DND-41 (cell line): ENCODE measurements around the gene PYGM.
A peak's percentile ranks its signal among the peaks of the same experiment; 100 is the strongest.

Source experiments
- ATAC-seq: fragments of 200-7000 bp; cut with Tn5 transposase; 3 replicates; pipeline ENCODE4 v1.9.1; 2021; ENCODE audit warnings: low read depth; ENCODE audit not compliant: insufficient read depth
- DNase-seq: peaks from one replicate; pipeline ENCODE4 v3.0.0-alpha.2; 2020
- H2AFZ ChIP-seq: 2 replicates; pipeline ENCODE4 v1.6.0; 2012; ENCODE audit warnings: low read depth, low read length
- H3K27ac ChIP-seq: 2 replicates; pipeline ENCODE4 v1.5.1; 2012; ENCODE audit warnings: low read length, inconsistent platforms
- H3K27me3 ChIP-seq: fragments of 200-600 bp; sonication (generic); 2 replicates; pipeline ENCODE4 v1.6.0; 2012; ENCODE audit warnings: low read length, mild to moderate bottlenecking, inconsistent platforms; ENCODE audit not compliant: insufficient read depth, poor library complexity
- H3K36me3 ChIP-seq: 2 replicates; pipeline ENCODE4 v1.5.1; 2012; ENCODE audit warnings: low read length, inconsistent platforms; ENCODE audit not compliant: insufficient read depth
- H3K4me1 ChIP-seq: 2 replicates; pipeline ENCODE4 v1.5.1; 2012; ENCODE audit warnings: mild to moderate bottlenecking, low read length; ENCODE audit not compliant: insufficient read depth
- H3K4me2 ChIP-seq: 2 replicates; pipeline ENCODE4 v1.6.0; 2012; ENCODE audit warnings: mild to moderate bottlenecking, moderate library complexity, low read length, inconsistent platforms; ENCODE audit not compliant: insufficient read depth
- H3K4me3 ChIP-seq, 2 experiments: fragments of 200-600 bp in 1 of 2; shearing (Covaris generic) in 1 of 2; 2 replicates each; pipeline ENCODE4 v1.5.1; 2012 to 2016; ENCODE audit warnings: inconsistent platforms in 2 of 2, low read length in 2 of 2, mild to moderate bottlenecking in 2 of 2, low read depth in 1 of 2, moderate library complexity in 1 of 2
- H3K79me2 ChIP-seq: 2 replicates; pipeline ENCODE4 v1.6.0; 2012; ENCODE audit warnings: low read length, inconsistent platforms; ENCODE audit not compliant: insufficient read depth
- H3K9ac ChIP-seq: 2 replicates; pipeline ENCODE4 v1.6.0; 2012; ENCODE audit warnings: low read depth, mild to moderate bottlenecking, inconsistent platforms, low read length, moderate library complexity
- H3K9me3 ChIP-seq: 2 replicates; pipeline ENCODE4 v1.5.1; 2012; ENCODE audit warnings: low read length, moderate library complexity, mild to moderate bottlenecking, inconsistent platforms; ENCODE audit not compliant: insufficient read depth, severe bottlenecking
- H4K20me1 ChIP-seq: 2 replicates; pipeline ENCODE4 v1.6.0; 2012; ENCODE audit warnings: low read length; ENCODE audit not compliant: insufficient read depth
- EZH2 ChIP-seq: IDR thresholded peaks from 3 replicates; pipeline ENCODE4 v1.6.1; 2012; ENCODE audit warnings: borderline replicate concordance, low read depth, mild to moderate bottlenecking, moderate library complexity, low read length, inconsistent platforms; ENCODE audit not compliant: severe bottlenecking
- TF ChIP-seq, protein P1 (sequence below): IDR thresholded peaks from 2 replicates; pipeline ENCODE4 v1.5.1; 2012; ENCODE audit warnings: borderline replicate concordance, low read length, moderate library complexity, mild to moderate bottlenecking; ENCODE audit not compliant: poor library complexity, severe bottlenecking; ENCODE audit errors: extremely low read depth

Gene PYGM

DNA sequence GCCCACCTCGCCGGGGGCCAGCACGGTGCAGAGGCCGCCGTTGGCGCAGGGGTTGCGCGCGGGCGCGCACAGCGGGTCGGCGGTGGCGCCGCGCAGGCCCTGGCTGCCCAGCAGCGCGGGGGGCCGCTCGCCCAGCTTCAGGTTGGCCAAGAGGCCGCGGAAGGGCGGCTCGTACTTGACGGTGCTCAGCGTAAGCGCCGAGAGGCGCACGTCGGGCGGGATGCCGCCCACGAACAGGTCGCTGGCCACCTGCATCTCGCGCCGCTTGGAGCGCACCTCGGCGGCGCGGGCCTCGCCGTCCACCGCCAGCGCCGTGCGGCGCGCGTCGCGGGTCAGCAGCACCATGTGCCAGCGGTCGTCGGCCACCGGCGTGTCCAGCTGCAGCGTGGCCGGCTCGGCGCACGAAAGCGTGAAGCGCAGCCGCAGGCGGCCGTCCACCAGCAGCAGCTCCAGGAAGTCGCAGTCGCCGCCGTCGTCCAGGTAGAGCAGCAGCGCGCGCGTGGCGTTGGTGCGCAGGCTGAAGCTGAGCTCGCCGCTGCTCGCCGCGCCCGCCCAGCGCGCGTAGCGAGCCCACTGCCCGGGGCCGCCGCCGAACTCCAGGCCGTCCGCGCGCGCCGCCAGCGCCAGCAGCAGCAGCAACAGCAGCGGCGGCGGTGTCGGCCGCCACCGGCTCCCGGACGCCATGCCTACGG is 46.6 kb downstream of the PYGM start:
- Histone ChIP-seq H3K27ac (no peak overlapping the region), H3K79me2 (no peaks in the 10 kb centered on the region), H3K27me3 (peaks cover 10% of the 10 kb centered on the region), H3K4me1 (no peaks in the 10 kb centered on the region), H2AFZ (no peak overlapping the region), H3K4me3 (no peak overlapping the region), H3K9me3 (no peaks in the 10 kb centered on the region), H3K9ac (no peak overlapping the region), H3K36me3 (no peaks in the 10 kb centered on the region), H4K20me1 (peaks cover 3% of the 10 kb centered on the region; the same call in 1 of the 2 replicates), H3K4me2 (no peak overlapping the region)
- no peak for DNase-seq
- ATAC-seq: no peak
- no peak for TF ChIP-seq EZH2
- TF ChIP-seq, protein P1, sequence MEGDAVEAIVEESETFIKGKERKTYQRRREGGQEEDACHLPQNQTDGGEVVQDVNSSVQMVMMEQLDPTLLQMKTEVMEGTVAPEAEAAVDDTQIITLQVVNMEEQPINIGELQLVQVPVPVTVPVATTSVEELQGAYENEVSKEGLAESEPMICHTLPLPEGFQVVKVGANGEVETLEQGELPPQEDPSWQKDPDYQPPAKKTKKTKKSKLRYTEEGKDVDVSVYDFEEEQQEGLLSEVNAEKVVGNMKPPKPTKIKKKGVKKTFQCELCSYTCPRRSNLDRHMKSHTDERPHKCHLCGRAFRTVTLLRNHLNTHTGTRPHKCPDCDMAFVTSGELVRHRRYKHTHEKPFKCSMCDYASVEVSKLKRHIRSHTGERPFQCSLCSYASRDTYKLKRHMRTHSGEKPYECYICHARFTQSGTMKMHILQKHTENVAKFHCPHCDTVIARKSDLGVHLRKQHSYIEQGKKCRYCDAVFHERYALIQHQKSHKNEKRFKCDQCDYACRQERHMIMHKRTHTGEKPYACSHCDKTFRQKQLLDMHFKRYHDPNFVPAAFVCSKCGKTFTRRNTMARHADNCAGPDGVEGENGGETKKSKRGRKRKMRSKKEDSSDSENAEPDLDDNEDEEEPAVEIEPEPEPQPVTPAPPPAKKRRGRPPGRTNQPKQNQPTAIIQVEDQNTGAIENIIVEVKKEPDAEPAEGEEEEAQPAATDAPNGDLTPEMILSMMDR: no peak

DNA sequence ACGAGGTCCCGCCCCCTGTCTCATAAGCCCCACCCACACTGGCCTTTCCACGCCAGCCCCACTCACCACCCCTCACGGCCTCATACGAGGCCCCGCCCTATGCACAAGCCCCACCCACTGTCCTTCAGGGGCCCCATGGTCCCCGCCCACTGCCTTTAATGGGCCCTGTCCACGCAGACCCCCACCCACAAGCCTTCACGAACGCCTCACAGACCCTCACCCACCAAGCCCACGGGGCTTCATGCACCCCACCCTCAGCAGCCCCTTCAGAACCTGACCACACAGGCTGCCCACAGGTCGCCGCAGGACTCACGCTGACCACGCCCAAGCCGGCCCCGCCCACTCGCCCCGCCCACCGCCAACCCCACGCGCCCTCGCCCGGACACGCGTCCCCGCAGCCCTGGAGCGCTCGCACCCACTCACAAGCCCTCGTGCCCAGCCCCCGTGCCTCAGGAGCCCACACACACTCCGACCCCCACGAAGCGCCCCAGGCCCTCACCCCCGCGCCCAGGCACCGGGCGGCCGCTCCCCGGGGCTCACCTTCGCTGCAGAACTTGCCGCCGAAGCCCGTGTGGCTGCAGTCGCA is 47.3 kb downstream of the PYGM start:
- no peak for TF ChIP-seq EZH2
- TF ChIP-seq, protein P1: no peak
- 0 out of 3 replicates have a peak, but pooled peaks have one; percentile 39 for ATAC-seq

DNA sequence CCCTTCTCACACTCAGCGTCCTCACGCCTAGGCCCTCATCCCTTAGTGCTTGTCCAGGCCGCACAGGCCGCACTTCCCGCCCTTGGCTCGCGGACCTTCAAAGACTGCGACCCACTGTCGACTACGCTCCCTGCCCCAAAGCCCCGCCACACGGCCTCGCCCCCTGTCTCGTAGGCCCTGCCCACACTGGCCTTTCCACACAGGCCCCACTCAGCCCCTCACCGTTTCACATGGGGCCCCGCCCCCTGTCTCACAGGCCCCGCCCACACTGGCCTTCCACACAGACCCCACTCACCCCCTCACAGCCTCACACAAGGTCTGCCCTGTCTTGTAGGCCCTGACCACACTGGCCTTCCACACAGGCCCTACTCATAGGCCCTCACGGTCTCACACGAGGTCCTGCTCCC is 47.8 kb downstream of the PYGM start:
- H3K27ac ChIP-seq: no peak overlapping the region
- no peaks in the 10 kb centered on the region for H3K9me3 ChIP-seq
- H3K36me3 ChIP-seq: no peaks in the 10 kb centered on the region
- no peaks in the 10 kb centered on the region for H3K79me2 ChIP-seq
- no peak for DNase-seq
- no peak overlapping the region for H3K9ac ChIP-seq
- H4K20me1 ChIP-seq: peaks cover 3% of the 10 kb centered on the region; the same call in 1 of the 2 replicates
- no peak overlapping the region for H3K4me3 ChIP-seq
- no peak overlapping the region for H2AFZ ChIP-seq
- H3K4me2 ChIP-seq: no peak overlapping the region
- no peak for TF ChIP-seq EZH2
- TF ChIP-seq, protein P1: no peak
- no peaks in the 10 kb centered on the region for H3K4me1 ChIP-seq
- ATAC-seq: no peak
- peaks cover 10% of the 10 kb centered on the region for H3K27me3 ChIP-seq

More for the DNA sequence above, 47.3 kb downstream of the PYGM start:
- Histone ChIP-seq H3K36me3 (no peaks in the 10 kb centered on the region), H3K9ac (no peak overlapping the region), H3K4me2 (no peak overlapping the region), H3K27ac (no peak overlapping the region), H2AFZ (no peak overlapping the region), H3K9me3 (no peaks in the 10 kb centered on the region), H3K79me2 (no peaks in the 10 kb centered on the region), H4K20me1 (peaks cover 3% of the 10 kb centered on the region; the same call in 1 of the 2 replicates), H3K27me3 (peaks cover 10% of the 10 kb centered on the region), H3K4me1 (no peaks in the 10 kb centered on the region), H3K4me3 (no peak overlapping the region)
- DNase-seq: no peak
